ENCODE results near the gene SETDB1.

SETDB1 gene

DNA sequence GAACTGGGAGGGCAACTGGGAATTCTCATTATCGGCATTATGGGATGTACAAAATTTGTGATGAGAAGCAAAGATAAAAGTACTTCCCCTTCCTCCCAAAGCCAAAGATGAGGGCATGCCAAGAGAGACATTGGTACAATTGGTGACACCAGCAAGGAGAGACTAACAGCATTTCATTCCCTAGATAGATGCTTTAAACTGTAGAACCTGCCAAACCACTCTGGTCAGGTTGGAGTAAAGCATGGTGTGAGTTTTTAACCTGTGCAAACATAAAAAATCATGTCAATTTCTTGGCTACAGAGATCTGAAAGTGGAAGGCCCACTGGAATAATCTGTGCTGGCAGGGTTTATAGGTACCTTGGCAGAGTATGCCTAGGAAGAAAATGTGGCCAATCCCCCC lies 19.8 kb upstream of the SETDB1 start:
- DNase-seq = no peak
- POLR2A ChIA-PET = no interaction called here
- CTCF ChIA-PET = interaction anchor here (1.1 kb wide), 1 partner anchor 16 kb away, joined by 3 read pairs; no protein-coding TSS in a partner anchor
- no peak overlapping the region for H3K4me3 ChIP-seq (ENCODE audit: control insufficient read depth in 1 of 7, extremely low read depth in 1 of 7, insufficient read depth in 4 of 7, low read depth in 2 of 7, low read length in 6 of 7)
- H3K36me3 ChIP-seq (ENCODE audit: control insufficient read depth in 4 of 4, insufficient read depth in 4 of 4, low read length in 3 of 4) = no peaks in the 10 kb centered on the region
- no peaks in the 10 kb centered on the region for H3K4me1 ChIP-seq (ENCODE audit: control extremely low read depth in 1 of 4, control insufficient read depth in 4 of 4, insufficient read depth in 4 of 4, low read length in 3 of 4)
- no CpG with 5 or more reads among the region's 1 CpG for WGBS (ENCODE audit: insufficient coverage)
- H3K27me3 ChIP-seq (replicated peaks in 2 of 5; ENCODE audit: control insufficient read depth in 4 of 5, insufficient read depth in 5 of 5, low read length in 4 of 5) = no peaks in the 10 kb centered on the region
- peaks cover 0 to 4% (median 0%) of the 10 kb centered on the region in 5 experiments for H3K9me3 ChIP-seq (ENCODE audit: control extremely low read depth in 1 of 5, control insufficient read depth in 4 of 5, insufficient read depth in 2 of 5, low read depth in 1 of 5, low read length in 4 of 5)
- H3K27ac ChIP-seq (ENCODE audit: insufficient read depth in 1 of 2, low read depth in 1 of 2, low read length in 2 of 2, poor library complexity in 1 of 2, severe bottlenecking in 2 of 2) = no peak overlapping the region

GRCh38 chr1:150906813-150907212 lies 19.4 kb upstream of the SETDB1 start:
- CTCF ChIA-PET = interaction anchor here (1.1 kb wide), 1 partner anchor 15 kb away, joined by 3 read pairs; no protein-coding TSS in a partner anchor
- WGBS (ENCODE audit: insufficient coverage) = 100% methylated on average over 1 of the region's 2 CpGs

DNA sequence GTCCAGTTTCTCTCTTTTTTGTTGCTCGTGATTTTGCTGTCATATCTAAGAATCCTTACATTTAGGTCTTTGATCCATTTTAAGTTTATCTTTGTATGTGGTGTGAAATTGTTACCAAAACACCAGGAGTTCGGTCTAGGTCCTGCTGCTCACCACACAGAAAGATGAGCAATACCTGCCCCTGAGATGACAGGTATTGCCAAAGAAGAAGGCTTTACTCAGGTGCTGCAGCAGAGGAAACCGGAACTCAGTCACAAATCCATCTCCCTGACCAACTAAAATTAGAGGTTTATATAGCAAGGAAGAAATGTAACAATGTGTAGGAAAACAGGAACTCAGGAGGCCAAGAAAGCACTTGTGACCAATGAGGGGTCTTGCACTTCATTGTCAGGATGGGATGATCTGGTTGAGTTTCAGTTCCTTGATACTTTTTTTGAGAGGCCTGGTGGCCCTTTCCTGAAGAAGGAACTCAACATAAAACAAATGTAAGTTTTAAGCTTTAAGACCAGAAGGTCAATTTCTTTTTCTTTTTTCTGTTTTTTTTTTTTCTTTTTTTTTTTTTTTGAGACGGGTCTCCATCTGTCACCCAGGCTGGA lies 16.5 kb upstream of the SETDB1 start:
- Histone ChIP-seq H3K27me3 (replicated peaks in 2 of 5; ENCODE audit: control insufficient read depth in 4 of 5, insufficient read depth in 5 of 5, low read length in 4 of 5) (no peaks in the 10 kb centered on the region), H3K9me3 (ENCODE audit: control extremely low read depth in 1 of 5, control insufficient read depth in 4 of 5, insufficient read depth in 2 of 5, low read depth in 1 of 5, low read length in 4 of 5) (peaks cover 0 to 4% (median 0%) of the 10 kb centered on the region in 5 experiments), H3K36me3 (ENCODE audit: control insufficient read depth in 4 of 4, insufficient read depth in 4 of 4, low read length in 3 of 4) (no peaks in the 10 kb centered on the region), H3K4me3 (ENCODE audit: control insufficient read depth in 1 of 7, extremely low read depth in 1 of 7, insufficient read depth in 4 of 7, low read depth in 2 of 7, low read length in 6 of 7) (no peak overlapping the region), H3K4me1 (ENCODE audit: control extremely low read depth in 1 of 4, control insufficient read depth in 4 of 4, insufficient read depth in 4 of 4, low read length in 3 of 4) (no peaks in the 10 kb centered on the region), H3K27ac (ENCODE audit: insufficient read depth in 1 of 2, low read depth in 1 of 2, low read length in 2 of 2, poor library complexity in 1 of 2, severe bottlenecking in 2 of 2) (no peak overlapping the region)
- POLR2A ChIA-PET = no interaction called here
- CTCF ChIA-PET = no interaction called here
- DNase-seq = no peak
- no CpG with 5 or more reads among the region's 4 CpGs for WGBS (ENCODE audit: insufficient coverage)

More at GRCh38 chr1:150906813-150907212, 19.4 kb upstream of the SETDB1 start:
- no peaks in the 10 kb centered on the region for H3K27me3 ChIP-seq (replicated peaks in 2 of 5; ENCODE audit: control insufficient read depth in 4 of 5, insufficient read depth in 5 of 5, low read length in 4 of 5)
- POLR2A ChIA-PET = no interaction called here
- no peak for DNase-seq
- no peak overlapping the region for H3K27ac ChIP-seq (ENCODE audit: insufficient read depth in 1 of 2, low read depth in 1 of 2, low read length in 2 of 2, poor library complexity in 1 of 2, severe bottlenecking in 2 of 2)
- no peaks in the 10 kb centered on the region for H3K36me3 ChIP-seq (ENCODE audit: control insufficient read depth in 4 of 4, insufficient read depth in 4 of 4, low read length in 3 of 4)
- no peak overlapping the region for H3K4me3 ChIP-seq (ENCODE audit: control insufficient read depth in 1 of 7, extremely low read depth in 1 of 7, insufficient read depth in 4 of 7, low read depth in 2 of 7, low read length in 6 of 7)
- peaks cover 0 to 4% (median 0%) of the 10 kb centered on the region in 5 experiments for H3K9me3 ChIP-seq (ENCODE audit: control extremely low read depth in 1 of 5, control insufficient read depth in 4 of 5, insufficient read depth in 2 of 5, low read depth in 1 of 5, low read length in 4 of 5)
- no peaks in the 10 kb centered on the region for H3K4me1 ChIP-seq (ENCODE audit: control extremely low read depth in 1 of 4, control insufficient read depth in 4 of 4, insufficient read depth in 4 of 4, low read length in 3 of 4)

GRCh38 chr1:150912623-150913022 lies 13.5 kb upstream of the SETDB1 start:
- Histone ChIP-seq H3K4me1 (ENCODE audit: control extremely low read depth in 1 of 4, control insufficient read depth in 4 of 4, insufficient read depth in 4 of 4, low read length in 3 of 4) (no peaks in the 10 kb centered on the region), H3K27ac (ENCODE audit: insufficient read depth in 1 of 2, low read depth in 1 of 2, low read length in 2 of 2, poor library complexity in 1 of 2, severe bottlenecking in 2 of 2) (no peak overlapping the region), H3K4me3 (ENCODE audit: control insufficient read depth in 1 of 7, extremely low read depth in 1 of 7, insufficient read depth in 4 of 7, low read depth in 2 of 7, low read length in 6 of 7) (no peak overlapping the region), H3K36me3 (ENCODE audit: control insufficient read depth in 4 of 4, insufficient read depth in 4 of 4, low read length in 3 of 4) (no peaks in the 10 kb centered on the region), H3K27me3 (replicated peaks in 2 of 5; ENCODE audit: control insufficient read depth in 4 of 5, insufficient read depth in 5 of 5, low read length in 4 of 5) (no peaks in the 10 kb centered on the region), H3K9me3 (ENCODE audit: control extremely low read depth in 1 of 5, control insufficient read depth in 4 of 5, insufficient read depth in 2 of 5, low read depth in 1 of 5, low read length in 4 of 5) (peaks cover 0 to 4% (median 0%) of the 10 kb centered on the region in 5 experiments)
- no peak for DNase-seq
- POLR2A ChIA-PET = no interaction called here
- CTCF ChIA-PET = interaction anchor here (1.1 to 1.5 kb wide), 3 partner anchors 9 to 82 kb away, joined by 3 to 5 read pairs (median 3); no protein-coding TSS in a partner anchor

DNA sequence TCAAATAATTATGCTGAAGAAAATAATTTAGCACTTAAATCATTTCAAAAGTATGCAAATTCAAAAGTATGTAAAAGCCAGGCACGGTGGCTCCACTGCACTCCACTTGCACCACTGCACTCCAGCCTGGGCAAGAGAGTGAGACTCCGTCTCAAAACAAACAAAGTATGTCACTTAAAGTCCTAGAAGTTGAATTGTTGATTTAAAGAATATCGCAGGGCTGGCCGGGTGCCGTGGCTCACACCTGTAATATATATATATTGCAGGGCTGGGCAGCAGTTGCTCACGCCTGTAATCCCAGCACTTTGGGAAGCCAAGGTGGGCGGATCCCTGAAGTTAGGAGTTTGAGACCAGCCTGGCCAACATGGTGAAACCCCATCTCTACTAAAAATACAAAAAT lies 8.8 kb upstream of the SETDB1 start:
- Histone ChIP-seq H3K36me3 (ENCODE audit: control insufficient read depth in 4 of 4, insufficient read depth in 4 of 4, low read length in 3 of 4) (no peaks in the 10 kb centered on the region), H3K4me3 (ENCODE audit: control insufficient read depth in 1 of 7, extremely low read depth in 1 of 7, insufficient read depth in 4 of 7, low read depth in 2 of 7, low read length in 6 of 7) (no peak overlapping the region), H3K4me1 (ENCODE audit: control extremely low read depth in 1 of 4, control insufficient read depth in 4 of 4, insufficient read depth in 4 of 4, low read length in 3 of 4) (peaks cover 0 to 3% (median under 1%) of the 10 kb centered on the region in 4 experiments), H3K9me3 (ENCODE audit: control extremely low read depth in 1 of 5, control insufficient read depth in 4 of 5, insufficient read depth in 2 of 5, low read depth in 1 of 5, low read length in 4 of 5) (no peaks in the 10 kb centered on the region), H3K27me3 (replicated peaks in 2 of 5; ENCODE audit: control insufficient read depth in 4 of 5, insufficient read depth in 5 of 5, low read length in 4 of 5) (no peaks in the 10 kb centered on the region), H3K27ac (ENCODE audit: insufficient read depth in 1 of 2, low read depth in 1 of 2, low read length in 2 of 2, poor library complexity in 1 of 2, severe bottlenecking in 2 of 2) (no peak overlapping the region)
- 100% methylated on average over 1 of the region's 7 CpGs for WGBS (ENCODE audit: insufficient coverage)
- no peak for DNase-seq
- CTCF ChIA-PET = interaction anchor here (0.7 to 0.9 kb wide), 2 partner anchors 29 to 32 kb away, joined by 3 read pairs; no protein-coding TSS in a partner anchor
- POLR2A ChIA-PET = no interaction called here

DNA sequence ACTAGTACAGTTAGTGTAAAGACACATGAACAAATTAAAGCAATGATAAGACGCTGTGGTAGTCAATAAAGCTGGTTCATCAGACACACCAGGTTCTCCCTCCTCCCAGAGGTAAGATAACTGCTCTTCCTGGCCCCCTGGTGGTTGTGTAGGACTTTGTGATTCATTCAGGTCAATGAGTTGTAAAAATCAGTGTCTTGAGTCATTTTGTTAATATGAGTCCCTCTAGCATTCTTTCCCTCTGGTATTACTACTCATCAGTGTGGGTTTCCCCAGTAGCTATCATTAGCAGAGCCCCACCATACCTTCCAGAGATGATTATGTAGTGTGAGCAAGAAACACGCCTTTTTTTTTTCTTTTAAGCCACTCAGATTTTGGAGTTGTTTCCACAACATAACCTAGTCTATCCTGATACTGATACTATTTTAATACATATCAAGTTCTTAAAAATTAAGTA lies 3.6 kb upstream of the SETDB1 start:
- peaks cover 0 to 1% (median under 1%) of the 10 kb centered on the region in 4 experiments for H3K36me3 ChIP-seq (ENCODE audit: control insufficient read depth in 4 of 4, insufficient read depth in 4 of 4, low read length in 3 of 4)
- DNase-seq = peak; percentile 73 to 84 (median 82)
- peaks cover 2 to 13% (median 6%) of the 10 kb centered on the region in 4 experiments for H3K4me1 ChIP-seq (ENCODE audit: control extremely low read depth in 1 of 4, control insufficient read depth in 4 of 4, insufficient read depth in 4 of 4, low read length in 3 of 4)
- ChIA-PET CTCF (interaction anchor here (0.6 to 2.2 kb wide), 15 partner anchors 10 to 217 kb away, joined by 3 to 7 read pairs (median 3); partner anchors contain the start of gene CTXND2), POLR2A (no interaction called here)
- H3K27ac ChIP-seq (ENCODE audit: insufficient read depth in 1 of 2, low read depth in 1 of 2, low read length in 2 of 2, poor library complexity in 1 of 2, severe bottlenecking in 2 of 2) = no peak overlapping the region
- no peaks in the 10 kb centered on the region for H3K9me3 ChIP-seq (ENCODE audit: control extremely low read depth in 1 of 5, control insufficient read depth in 4 of 5, insufficient read depth in 2 of 5, low read depth in 1 of 5, low read length in 4 of 5)
- WGBS (ENCODE audit: insufficient coverage) = 0% methylated on average over 1 of the region's 2 CpGs
- no peak overlapping the region for H3K4me3 ChIP-seq (ENCODE audit: control insufficient read depth in 1 of 7, extremely low read depth in 1 of 7, insufficient read depth in 4 of 7, low read depth in 2 of 7, low read length in 6 of 7)
- H3K27me3 ChIP-seq (replicated peaks in 2 of 5; ENCODE audit: control insufficient read depth in 4 of 5, insufficient read depth in 5 of 5, low read length in 4 of 5) = no peaks in the 10 kb centered on the region

- H3K36me3 ChIP-seq (ENCODE audit: control insufficient read depth in 4 of 4, insufficient read depth in 4 of 4, low read length in 3 of 4) = peaks cover 7 to 22% (median 15%) of the 10 kb centered on the region in 4 experiments
- ChIA-PET POLR2A (no interaction called here), CTCF (interaction anchor here (1.7 to 2.1 kb wide), 2 partner anchors 10 to 72 kb away, joined by 4 to 7 read pairs; no protein-coding TSS in a partner anchor)
- peak overlapping the region; percentile 25 to 98 (median 56) for H3K4me3 ChIP-seq (ENCODE audit: control insufficient read depth in 1 of 7, extremely low read depth in 1 of 7, insufficient read depth in 4 of 7, low read depth in 2 of 7, low read length in 6 of 7)
- peaks cover 2 to 13% (median 6%) of the 10 kb centered on the region in 4 experiments for H3K4me1 ChIP-seq (ENCODE audit: control extremely low read depth in 1 of 4, control insufficient read depth in 4 of 4, insufficient read depth in 4 of 4, low read length in 3 of 4)
- peaks cover 0 to under 1% (median 0%) of the 10 kb centered on the region in 5 experiments for H3K9me3 ChIP-seq (ENCODE audit: control extremely low read depth in 1 of 5, control insufficient read depth in 4 of 5, insufficient read depth in 2 of 5, low read depth in 1 of 5, low read length in 4 of 5)
- H3K27ac ChIP-seq (ENCODE audit: insufficient read depth in 1 of 2, low read depth in 1 of 2, low read length in 2 of 2, poor library complexity in 1 of 2, severe bottlenecking in 2 of 2) = no peak overlapping the region
- peak in 2 of 3 donors; percentile 30 to 32 for DNase-seq
- WGBS (ENCODE audit: insufficient coverage) = 87% methylated on average over 8 of the region's 23 CpGs
- H3K27me3 ChIP-seq (replicated peaks in 2 of 5; ENCODE audit: control insufficient read depth in 4 of 5, insufficient read depth in 5 of 5, low read length in 4 of 5) = no peaks in the 10 kb centered on the region
These were observed 1.1 kb upstream of the SETDB1 start for GRCh38 chr1:150925080-150925479.

Measured in common myeloid progenitor, CD34-positive (primary cell).